ENCODE results near the gene GHR.

- TF ChIP-seq, protein P1, sequence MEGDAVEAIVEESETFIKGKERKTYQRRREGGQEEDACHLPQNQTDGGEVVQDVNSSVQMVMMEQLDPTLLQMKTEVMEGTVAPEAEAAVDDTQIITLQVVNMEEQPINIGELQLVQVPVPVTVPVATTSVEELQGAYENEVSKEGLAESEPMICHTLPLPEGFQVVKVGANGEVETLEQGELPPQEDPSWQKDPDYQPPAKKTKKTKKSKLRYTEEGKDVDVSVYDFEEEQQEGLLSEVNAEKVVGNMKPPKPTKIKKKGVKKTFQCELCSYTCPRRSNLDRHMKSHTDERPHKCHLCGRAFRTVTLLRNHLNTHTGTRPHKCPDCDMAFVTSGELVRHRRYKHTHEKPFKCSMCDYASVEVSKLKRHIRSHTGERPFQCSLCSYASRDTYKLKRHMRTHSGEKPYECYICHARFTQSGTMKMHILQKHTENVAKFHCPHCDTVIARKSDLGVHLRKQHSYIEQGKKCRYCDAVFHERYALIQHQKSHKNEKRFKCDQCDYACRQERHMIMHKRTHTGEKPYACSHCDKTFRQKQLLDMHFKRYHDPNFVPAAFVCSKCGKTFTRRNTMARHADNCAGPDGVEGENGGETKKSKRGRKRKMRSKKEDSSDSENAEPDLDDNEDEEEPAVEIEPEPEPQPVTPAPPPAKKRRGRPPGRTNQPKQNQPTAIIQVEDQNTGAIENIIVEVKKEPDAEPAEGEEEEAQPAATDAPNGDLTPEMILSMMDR (IDR thresholded peaks at IDR 0.05) = no peak
- no peak for TF ChIP-seq POLR2A (IDR thresholded peaks at IDR 0.05)
These were observed 20.0 kb upstream of the GHR start for GRCh38 chr5:42403236-42403635.
